Measurements from ENCODE around the gene CDIP1. TPM values are rescaled to one million over a fixed set of nuclear protein-coding genes. Genes with fewer than 3 reads are reported as not detected.
A peak's percentile ranks its signal among the peaks of the same experiment; 100 is the strongest.

The CDIP1 gene
- polyA plus RNA-seq, 3 donors: 19.8 to 30.6 (median 26.2) TPM

DNA sequence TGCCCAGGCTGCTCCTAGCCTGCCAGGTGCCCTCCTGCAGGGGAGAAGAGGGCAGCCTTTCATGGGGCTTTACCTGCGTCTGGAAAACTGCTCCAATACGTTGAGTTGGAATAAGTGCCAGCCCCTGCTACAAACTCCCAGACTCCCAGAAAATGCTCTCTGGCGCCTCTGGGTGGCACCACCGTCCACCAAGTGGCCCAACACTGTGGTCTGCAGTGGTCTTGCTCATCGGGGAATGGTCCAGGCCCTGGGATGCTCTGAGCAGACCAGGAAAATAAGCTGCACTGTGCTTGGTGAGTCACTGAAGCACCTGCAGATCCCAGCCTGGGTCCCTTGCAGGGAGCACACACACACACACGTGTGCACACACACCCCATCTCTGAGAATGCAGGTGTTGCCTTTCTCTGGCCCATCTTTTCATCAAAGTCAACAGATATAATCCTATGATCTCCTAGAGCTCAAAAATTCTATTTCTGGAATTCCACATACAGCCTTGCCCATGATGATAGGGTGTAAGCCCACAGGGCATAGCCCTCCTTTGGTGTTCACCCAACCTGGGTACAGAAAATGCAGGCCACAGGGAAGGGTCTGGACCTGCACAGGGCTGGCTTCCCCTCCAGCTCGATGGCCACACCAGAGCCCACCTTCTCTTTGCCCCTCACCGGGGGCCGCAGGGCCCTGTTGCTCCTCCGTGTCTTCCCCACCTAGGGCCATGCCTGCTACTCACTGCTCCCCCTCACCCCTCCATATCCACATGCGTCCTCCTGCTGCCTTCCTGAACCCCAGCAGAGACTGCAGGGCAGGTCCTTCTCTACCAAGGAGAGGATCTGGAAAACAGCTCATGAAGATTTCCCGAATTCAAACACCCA, 20.5 kb downstream of the CDIP1 start:
- DNase-seq (ENCODE audit: low read depth in 3 of 3, low spot score in 2 of 3): no peak

DNA sequence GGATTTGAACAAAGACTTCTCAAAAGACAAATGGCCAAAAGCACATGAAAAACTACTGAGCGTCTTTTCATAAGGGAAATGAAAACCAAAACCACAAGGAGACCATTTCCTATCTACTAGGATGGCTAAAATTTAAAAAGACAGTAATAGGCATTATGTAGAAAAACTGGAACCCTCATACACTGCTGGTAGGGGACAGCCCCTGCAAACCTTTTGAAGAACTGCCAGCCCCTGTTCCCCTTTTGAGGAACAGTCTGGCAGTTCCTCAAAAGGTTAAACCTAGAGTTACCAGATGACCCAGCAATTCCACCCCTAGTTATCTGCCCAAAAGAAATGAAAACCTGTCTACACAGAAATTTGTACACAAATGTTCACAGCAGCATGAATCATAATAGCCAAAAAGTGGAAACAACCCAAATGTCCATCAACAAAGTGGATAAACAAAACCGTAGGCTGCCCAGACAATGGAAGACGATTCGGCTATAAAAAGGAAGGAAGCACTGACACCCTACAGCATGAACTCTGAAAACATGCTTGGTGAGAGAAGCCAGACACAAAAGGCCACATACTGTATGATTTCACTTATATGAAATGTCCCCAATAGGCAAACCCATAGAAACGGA, 22.9 kb downstream of the CDIP1 start:
- no peak for DNase-seq (ENCODE audit: low read depth in 3 of 3, low spot score in 2 of 3)

DNA sequence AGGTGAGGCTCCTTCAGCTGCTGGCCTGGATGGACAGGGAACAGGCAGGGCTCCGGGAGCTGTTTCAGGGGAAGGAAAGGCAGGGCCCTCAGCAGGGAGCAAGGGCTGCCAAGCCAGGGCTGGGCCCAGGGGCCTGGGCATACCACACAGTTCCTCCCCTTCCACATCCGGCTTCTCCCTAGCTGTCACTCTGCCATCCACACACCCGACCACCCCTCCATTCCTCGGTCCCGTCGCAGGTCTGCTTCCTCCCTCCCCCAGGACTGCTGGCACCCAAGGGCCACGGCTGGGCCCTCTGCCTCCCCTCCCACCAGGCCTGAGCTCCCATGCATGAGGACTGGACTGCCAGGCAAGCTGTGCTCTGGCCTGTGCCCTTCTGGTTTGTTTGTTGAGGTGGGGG, 24.0 kb downstream of the CDIP1 start:
- no peak for DNase-seq (ENCODE audit: low read depth in 3 of 3, low spot score in 2 of 3)

DNA sequence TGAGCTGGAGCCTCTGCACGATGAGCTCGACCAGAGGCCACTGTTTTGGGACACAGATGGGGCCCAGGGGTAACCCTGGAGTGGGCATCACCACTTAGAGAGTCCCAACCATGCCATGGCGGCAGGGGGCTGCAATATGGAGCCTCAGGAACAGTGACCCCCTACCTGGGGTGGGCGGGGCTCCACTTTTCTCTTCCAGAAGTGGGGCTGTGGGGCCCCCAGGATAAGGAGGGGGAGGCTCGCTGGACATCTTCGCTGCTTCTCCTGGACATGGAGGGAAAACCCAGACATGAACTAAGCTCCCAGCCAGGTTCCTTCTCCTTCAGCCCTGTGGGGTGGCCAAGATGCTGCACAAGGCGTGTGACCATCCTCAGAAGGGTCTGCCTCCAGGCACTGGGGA, 24.7 kb downstream of the CDIP1 start:
- DNase-seq (ENCODE audit: low read depth in 3 of 3, low spot score in 2 of 3): no peak

DNA sequence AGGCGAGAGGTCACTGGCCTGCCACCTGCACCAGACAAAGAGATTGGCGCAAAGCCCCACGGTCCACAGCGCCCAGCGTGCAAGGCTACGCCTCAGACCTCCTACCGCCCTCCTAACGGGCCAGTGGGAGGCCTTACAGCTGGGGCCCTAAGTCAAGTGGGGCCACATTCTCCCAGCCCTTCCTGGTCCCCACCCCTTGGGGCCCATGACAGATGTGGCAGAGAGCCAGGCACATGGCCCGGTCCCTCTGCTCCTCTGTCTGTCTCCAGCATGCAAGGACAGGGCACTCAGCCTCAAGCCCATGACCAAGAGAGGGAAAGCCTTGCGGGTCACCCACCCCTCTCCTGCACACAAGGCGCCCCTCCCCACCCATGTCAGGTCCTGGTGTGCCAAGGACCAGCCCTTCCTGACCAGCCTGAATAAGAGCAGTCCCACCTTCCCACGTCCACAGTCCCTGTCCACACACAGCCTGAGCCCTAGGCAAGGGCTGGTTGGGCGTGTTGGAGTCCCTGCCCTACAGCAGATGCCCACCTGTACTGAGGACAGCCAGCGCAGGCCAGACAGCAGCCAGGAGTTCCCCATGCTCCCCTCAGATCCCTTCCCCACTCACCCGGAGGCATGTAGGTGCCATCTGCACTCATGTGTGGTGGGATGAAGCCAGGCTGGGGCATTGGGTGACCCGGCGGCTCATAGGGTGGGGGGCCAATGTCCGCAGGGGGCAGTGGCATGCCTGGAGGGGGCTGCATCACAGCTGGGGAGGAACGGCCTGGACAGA, 25.3 kb downstream of the CDIP1 start:
- DNase-seq (ENCODE audit: low read depth in 3 of 3, low spot score in 2 of 3): no peak

DNA sequence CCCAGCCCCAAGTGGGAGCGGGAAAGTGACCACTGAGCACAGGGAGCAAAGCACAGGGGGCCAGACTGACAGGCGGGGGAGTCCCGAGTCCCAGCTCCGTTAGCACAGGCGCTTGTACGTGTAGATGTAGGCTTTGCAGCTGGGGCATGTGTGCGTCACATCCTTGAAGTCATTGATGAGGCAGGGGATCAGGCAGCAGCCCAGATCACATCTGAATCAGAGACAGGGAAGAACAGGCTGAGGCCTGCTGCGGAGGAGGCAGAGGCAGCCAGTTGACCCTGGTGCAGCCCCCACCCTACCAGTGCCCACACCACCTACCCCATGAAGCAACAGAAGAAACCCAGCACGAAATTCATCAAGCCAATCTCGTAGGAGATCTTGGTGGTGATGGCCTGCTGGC, 26.1 kb downstream of the CDIP1 start:
- DNase-seq (ENCODE audit: low read depth in 3 of 3, low spot score in 2 of 3): no peak

DNA sequence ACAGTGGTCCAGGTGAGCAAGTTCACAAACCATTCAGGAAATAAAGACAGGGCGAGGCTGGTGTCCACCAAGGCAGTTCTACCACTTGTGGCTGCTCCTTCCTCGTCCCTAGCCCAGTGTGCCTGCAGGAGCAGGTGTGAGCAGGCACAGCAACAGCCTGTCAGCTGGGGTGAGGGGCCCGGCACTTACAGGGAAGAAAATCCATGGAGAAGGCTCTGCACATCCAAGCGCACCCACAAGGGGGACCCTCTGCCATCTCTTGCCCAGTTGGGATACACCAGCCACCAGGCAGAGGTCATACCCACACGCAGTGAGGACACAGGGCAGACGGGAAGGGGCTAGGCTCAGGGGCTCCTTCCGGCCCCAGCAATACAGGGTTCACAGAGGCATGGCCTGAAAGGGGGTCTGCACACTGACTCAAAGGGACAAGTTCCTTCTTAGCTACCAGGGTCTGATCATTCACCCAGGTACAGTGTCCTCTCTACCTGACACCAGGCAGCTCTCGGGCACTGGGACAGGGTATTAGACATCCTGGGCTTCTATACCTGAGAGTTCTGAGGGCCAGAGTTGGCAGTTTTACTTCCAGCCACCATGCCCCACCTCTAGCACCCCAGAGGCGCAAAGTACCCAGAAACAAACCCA, 27.0 kb downstream of the CDIP1 start:
- no peak for DNase-seq (ENCODE audit: low read depth in 3 of 3, low spot score in 2 of 3)

DNA sequence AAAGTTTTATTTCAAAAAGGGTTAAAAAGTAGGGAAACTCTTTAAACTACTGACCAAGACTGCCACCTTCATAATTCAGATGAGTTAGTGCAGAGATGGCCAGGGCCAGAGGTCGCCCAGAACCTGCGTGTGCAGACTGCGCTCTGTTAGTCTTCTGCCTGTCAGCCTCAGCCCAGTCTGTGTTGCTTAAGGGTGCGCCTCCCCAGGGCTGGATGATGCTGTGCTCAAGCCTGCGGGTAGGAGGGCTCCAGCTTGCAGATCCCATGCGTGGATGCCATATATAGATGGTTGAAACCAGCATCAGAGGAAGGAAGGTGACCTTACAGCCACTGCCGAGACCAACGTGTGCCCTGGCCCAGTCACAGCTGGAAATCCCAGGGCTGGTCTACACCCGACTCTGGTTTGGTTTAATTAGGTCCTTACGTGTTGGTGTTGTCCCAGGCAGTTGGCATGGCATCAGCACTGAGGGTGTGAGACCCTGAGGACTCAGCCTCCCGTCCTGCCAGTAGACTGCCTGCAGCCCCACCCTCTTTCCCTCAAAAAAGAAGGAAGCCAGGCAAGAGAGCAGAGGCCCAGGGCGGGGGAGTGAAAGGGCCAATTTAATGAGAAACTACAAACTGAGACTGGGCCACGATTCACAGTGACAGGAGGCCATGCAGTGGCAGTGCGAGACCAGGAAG, 27.7 kb downstream of the CDIP1 start:
- no peak for DNase-seq (ENCODE audit: low read depth in 3 of 3, low spot score in 2 of 3)

DNA sequence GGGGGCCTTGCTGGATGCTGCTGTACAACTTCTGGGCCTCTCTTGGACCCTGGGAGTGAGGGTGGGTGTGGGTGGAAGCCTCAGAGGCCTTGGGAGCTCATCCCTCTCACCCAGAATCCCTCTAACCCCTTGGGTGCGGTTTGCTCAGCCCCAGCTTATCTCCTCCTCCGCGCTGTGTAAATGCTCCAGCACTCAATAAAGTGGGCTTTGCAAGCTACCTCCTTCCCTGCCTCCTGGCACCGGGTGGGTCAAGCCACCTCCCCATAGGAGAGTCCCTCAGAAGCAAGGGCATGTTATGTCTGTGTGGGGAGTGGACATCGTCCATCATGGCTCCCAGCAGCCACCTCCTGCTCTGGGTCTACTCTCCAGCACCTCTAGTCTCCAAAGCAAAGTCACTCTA, 28.4 kb downstream of the CDIP1 start:
- DNase-seq (ENCODE audit: low read depth in 3 of 3, low spot score in 2 of 3): no peak

DNA sequence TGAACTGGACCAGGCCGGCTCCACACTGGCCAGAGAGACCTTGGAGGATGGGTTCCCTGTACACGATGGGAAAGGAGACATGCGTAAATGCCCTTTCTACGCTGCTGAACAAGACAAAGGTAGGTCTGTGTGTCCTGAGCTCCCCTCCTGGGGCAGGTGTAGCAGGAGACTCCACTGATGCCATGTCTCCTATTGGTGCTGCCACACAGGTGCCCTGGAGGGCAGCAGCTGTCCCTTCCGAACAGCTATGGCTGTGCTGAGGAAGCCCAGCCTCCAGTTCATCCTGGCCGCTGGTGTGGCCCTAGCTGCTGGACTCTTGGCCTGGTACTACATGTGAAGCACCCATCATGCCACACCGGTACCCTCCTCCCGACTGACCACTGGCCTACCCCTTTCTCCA, 29.2 kb downstream of the CDIP1 start:
- DNase-seq (ENCODE audit: low read depth in 3 of 3, low spot score in 2 of 3): no peak

DNA sequence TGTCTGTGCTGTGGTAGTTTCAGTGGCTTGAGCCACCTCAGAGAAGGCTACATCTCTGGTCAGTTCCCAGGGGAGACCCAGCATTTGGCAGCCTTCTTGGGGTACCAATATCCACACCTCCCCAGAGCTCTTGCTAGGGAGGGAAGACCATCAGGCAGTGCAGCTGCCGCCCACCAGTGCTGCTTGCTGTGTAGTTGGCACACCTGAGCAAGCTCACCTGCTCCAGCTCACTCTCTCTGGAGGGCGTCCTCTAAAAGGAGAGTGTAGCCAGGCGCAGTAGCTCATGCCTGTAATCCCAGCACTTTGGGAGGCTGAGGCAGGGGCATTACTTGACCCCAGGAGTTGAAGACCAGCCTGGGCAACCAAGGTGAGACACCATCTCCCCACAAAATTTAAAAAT, 29.8 kb downstream of the CDIP1 start:
- DNase-seq (ENCODE audit: low read depth in 3 of 3, low spot score in 2 of 3): no peak

DNA sequence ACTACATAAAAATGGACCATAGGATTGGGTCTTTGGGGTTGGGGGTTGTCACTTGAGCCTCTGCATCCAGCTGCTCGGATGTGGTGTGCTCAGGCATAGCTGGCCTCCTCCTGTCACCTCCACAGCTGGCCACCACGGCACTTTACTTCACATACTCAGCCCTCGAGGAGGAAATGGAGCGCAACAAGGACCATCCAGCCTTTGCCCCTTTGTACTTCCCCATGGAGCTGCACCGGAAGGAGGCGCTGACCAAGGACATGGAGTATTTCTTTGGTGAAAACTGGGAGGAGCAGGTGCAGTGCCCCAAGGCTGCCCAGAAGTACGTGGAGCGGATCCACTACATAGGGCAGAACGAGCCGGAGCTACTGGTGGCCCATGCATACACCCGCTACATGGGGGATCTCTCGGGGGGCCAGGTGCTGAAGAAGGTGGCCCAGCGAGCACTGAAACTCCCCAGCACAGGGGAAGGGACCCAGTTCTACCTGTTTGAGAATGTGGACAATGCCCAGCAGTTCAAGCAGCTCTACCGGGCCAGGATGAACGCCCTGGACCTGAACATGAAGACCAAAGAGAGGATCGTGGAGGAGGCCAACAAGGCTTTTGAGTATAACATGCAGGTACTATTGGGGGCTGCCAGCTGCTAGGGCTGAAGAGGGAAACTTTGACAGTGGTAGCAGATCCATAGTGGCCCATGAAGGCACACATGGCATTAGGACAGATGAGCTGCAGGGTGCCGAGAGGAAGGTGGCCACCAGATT, 30.8 kb downstream of the CDIP1 start:
- DNase-seq (ENCODE audit: low read depth in 3 of 3, low spot score in 2 of 3): no peak

DNA sequence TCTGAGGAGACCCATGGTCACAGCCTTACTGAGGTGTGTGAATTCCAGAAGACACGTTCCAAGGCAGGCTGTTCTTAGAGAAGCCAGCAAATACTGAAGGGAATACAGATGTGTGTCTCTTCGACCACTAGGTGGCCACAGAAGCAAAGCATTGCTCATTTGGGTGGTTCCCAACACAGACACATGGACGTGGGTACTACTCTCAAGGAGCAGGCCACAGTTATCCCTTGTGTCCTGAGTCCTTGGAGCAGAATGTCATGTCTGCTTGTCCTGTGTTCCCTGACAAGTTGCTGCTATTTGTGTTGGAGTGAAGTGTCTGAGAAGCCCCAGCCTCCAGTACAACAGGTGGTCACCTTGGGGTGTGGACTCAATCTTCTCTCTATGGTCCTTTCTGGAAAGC, 32.1 kb downstream of the CDIP1 start:
- DNase-seq (ENCODE audit: low read depth in 3 of 3, low spot score in 2 of 3): peak in 2 of 3 donors; percentile 55 to 58

DNA sequence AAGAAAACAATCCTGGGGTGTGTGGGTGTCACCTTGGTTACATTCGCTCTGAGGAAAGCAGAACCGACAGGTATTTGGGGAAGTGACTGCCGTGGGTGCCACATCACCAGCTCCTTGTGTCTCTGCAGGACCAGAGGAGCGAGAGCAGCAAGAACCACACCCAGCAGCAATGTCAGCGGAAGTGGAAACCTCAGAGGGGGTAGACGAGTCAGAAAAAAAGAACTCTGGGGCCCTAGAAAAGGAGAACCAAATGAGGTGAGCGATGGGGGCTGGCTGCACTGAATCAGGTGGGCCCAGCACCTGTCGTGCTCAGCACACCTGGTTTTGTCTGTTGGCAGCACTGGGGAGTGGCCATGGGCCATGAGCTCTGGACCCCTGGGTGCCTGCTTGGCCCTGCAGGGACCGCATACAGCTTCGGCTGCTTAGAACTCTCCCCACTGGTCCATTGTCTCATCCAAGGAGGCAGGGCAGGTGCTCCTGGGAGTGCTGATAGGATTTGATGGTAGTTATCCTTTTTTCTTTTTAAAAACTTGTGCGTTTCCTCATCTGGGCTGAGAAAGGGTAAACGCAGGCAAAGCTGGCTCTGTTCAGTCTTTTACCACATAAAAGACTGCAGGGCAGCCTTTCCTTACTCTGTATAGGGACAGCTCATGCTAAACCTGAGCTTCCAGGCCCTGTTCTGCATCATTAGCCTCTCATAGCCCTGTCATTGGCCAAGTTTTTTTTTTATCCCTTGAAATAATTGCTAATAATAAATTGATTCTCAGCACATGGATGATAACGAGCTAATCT, 33.0 kb downstream of the CDIP1 start:
- DNase-seq (ENCODE audit: low read depth in 3 of 3, low spot score in 2 of 3): no peak

DNA sequence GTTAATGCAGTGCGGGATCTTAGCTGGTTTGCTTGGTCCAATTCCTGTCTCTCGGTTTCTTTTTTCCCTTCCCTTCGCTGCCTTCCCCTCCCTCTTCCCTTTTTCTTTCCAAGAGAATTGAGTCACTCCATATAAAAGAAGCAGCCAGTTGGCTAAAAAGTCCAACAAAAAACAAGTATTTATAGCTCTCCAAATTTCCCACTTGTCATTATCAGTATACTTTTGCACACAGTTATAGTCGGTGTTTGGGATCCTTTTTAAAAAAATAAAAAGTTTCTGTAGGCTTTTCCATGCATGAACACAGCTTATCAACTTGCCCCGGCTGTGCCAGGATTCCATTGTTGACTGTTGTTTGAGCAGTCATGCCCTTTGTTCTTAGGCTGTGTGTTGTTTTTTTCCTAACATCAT, 37.5 kb downstream of the CDIP1 start:
- no peak for DNase-seq (ENCODE audit: low read depth in 3 of 3, low spot score in 2 of 3)

DNA sequence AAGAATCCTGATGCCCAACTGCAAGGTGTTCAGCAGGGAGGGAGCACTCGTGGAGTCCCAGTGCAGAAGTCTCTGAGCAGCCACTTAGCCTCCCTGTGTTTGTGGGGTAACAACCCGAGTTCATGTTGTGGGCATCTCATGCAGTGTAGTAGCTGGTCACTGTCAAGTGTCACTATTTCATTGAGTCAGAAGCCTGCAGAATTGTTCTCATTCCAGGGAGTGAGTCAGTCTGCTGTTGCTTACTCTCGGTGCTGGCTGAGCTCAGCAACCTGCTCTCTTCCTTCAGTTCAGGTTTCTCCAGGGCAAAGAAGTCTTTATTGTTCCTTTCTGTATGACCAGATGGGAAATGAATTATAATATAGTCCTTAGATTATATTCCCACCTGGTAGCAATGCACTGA, 38.3 kb downstream of the CDIP1 start:
- DNase-seq (ENCODE audit: low read depth in 3 of 3, low spot score in 2 of 3): no peak

DNA sequence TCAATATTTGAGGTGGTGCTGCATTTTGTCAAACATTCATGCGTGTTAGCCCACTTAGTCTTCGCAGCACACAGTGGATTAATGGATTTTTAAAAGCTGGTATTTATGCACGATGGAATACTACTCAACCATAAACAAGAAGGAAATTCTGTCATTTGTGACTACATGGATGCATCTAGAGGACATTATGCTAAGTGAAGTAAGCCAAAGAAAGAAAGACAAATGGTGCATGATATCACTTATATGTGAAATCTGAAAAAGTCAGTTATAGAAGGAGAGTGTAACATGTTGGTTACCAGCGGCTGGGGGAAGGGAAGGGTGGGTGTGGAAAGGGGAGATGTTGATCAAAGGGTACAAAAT, 39.4 kb downstream of the CDIP1 start:
- no peak for DNase-seq (ENCODE audit: low read depth in 3 of 3, low spot score in 2 of 3)

DNA sequence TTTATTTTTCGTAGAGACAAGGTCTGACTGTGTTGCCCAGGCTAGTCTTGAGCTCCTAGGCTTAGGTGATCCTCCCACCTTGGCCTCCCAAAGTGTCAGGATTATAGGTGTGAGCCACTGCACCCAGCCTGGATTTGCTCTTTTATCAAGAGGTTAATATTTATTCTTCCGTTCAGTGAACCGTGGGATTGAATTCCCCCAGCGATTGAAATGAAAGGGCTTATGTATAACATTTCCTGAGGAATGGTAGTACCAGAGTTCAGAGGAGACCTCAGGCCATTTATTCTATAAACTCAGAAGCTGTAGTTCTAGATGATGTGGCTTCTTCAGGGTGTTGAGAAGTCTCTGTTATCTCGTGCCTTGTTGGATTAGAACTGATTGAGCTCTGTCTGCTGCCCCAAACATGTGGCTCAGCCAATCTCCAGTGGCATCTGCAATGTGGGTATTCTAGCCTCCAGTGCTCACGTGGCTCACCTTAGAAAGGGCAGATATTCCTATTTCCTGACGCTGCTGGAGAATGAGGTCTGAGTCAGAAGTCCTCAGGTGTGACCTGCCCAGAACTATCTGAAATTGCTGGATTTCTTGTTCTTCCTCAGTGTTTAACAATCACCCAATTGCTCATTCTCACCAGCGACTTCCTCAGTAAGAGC, 39.9 kb downstream of the CDIP1 start:
- no peak for DNase-seq (ENCODE audit: low read depth in 3 of 3, low spot score in 2 of 3)

DNA sequence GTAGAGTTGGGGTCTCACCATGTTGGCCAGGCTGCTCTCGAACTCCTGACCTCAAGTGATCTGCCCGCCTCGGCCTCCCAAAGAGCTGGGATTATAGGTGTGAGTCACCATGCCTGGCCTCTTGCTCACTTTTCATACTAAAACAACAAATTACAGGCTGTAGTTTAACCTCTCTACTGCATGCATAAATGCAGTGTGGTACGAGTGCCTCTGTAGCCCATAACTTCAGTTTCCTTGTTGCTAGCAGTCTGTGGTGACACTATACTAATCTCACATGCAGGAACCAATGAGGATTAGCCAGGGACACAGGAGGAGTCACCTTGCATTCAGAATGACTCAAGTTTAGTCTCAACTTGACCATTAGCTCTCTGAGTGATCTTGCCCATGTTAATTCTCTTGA, 42.3 kb downstream of the CDIP1 start:
- no peak for DNase-seq (ENCODE audit: low read depth in 3 of 3, low spot score in 2 of 3)
